NCI-H345 treated with DMSO at 0.1 percent for 48 hours (cell line): Measurements from ENCODE around the gene FLAD1.

ENCODE experiments used
- DNase-seq: peaks from one replicate; lab custom pipeline; 2025; ENCODE audit not compliant: unreplicated experiment; lab: John Stamatoyannopoulos, UW

FLAD1 gene

DNA sequence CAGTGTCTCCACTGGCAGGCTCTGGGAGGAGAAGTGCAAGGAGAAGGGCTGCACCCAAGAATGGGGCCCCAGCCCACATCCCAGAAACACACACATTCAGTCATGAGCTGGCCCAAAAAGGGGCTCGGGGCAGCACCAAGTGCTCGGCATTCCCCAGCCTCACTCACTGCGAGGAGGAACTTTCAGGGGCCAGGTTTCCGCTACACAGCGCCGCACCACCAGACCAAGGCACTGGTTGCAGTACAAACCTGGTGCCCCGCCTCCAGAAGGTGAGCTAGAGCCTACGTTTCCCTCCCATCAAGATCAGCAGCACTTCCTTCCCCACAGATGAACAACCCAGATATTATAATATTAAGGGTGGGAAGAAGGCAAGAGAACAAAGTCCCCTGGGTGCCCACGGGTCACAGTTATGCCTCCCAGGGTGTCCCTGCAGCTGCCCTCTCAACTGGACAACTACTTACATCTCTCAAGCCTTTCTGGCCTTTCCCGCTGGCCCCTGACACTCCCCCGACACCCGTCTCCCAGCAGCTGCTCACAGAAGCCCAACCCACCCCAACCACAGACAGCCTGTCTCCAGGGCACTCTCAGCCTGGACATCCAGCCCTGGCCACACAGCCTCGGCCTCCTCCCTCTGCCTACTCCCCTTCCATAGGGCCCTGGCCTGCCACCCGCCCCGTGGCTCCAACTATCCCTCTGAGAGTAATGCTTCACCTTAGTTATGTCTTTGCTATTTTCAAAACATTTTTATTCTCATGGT, 31.1 kb upstream of the FLAD1 start:
- no peak for DNase-seq

DNA sequence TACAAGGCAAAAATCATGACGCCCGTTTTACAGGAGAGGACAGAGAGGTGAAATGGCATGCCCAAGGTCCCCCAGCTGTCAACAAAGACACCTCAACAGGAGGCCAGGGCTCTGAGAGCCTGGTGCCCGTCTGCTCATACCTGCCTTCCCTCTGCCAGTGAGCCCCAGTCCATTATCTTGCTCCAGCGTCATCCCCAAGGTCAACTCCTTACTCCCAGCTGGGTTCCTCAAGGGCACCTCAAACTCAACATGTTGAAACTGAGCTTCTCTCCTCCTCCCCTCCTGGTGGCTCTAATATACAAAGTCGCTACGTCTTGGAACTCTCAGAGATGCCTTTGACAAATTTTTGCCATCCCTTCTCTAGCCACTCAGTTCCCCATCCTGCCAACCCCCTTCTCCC, 30.5 kb upstream of the FLAD1 start:
- no peak for DNase-seq

DNA sequence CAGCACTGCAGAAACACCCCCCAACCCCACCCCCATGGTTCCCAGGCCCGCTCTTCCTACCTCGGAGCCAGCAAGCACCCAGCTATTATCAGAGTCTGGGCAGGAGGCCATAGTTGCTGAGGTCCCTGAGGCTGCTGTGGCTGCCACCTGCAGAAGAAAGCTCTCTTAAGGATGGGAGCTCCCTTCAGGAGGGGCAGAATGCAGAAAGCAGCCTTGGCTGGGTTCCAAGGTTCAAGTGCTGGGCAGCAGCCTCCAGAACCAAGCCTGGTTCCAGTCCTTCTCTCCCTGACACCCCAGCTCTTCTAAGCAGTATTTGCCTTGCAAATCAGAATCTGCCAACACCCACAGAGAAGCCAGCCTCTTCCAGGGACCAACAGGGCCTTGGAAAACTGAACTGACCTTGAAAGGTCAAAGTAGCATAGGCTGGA, 29.5 kb upstream of the FLAD1 start:
- DNase-seq = no peak

DNA sequence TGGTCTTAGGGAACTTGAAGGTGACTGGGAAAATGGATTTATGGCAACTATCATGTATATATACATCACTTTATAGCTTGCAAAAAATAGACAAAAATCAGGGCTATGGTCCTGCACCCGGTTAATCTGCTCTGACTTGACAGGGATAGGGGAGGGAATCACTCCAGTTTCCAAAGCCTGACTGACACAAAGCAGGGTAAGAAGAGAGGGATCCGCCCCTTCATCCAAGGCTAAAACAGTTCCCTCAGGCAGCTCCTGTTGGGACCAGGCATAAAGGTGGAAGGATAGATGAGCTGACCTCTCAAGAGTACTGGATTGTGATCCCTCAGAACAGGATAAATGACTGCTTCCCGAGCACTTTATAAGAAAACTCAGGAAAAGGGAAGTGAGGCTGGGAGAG, 28.6 kb upstream of the FLAD1 start:
- DNase-seq = no peak

DNA sequence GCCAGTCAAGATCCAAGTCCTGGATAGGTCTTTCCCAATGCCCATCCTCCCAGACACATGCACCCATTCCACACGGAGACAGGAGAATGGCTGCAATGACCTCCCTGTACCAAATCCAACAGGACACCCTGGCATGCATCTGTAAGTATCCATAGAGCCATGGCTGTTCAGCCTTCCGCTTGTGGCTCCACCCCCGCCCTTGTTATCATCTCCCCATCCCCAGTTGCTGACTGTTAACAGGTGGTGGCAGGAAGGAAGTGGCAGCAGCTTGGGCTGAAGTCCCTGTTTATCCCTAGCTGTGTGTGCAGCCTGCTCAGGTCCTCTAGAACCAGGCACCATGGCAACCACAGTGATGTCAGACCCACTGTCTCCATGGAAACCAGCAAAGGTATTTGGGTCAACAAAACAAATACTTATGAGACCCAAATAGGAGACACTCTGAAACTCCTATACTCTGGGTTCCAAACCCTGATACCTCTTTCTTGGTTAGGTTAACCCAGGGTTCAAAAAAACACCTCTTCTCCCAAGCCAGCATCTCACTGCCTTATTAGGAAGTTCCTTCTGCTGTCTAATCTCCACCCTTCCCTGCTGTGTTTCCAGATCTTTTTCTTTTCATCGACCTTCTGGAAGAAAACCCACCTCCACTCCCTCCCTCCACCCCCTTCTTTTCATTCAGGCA, 28.0 kb upstream of the FLAD1 start:
- DNase-seq = peak; percentile 37

DNA sequence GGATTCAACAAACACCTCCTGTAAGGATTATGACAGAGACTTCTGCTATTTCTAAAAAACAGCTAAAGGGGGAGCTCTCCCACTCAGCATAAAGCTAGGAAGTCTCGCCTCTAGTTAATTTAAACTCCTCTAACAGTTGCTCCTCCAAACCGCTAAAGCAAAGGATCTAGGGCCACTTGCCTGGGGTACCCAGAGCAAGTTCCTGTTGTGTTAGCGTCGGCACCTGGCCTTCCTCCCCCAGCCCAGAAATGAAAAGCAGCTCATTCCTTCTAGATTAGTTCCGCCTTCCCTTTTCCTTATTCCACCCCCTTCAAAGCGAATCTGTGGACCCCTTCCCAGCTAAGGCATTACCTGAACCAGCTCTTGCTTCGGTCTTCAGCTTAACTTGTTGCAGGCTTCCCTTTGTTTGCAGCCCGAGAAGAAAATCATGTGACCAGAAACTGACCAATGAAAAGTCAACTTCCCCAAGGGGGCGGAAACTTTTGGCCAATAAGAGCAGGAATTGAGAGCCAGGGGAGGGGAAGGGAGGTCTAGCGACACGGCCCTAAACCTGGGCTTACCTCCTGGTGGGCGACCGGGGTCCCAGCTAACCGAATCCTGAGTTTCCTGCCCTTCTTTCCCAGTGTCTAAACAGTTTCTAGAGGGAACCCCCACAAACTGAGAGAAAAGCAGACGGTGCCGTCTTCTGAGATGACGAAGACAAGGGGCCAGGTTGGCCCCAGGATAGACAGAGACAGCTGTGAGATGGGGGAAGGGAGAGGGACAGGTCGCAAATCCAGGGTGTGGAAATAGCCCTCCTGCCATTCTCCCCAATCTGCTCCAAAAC, 27.2 kb upstream of the FLAD1 start, which contains the start of gene PBXIP1:
PBXIP1 (minus strand) TSS at position 382 of the 826 bp plus-strand sequence. CDS start 2,378 bp downstream, outside the sequence.
- DNase-seq = peak; percentile 99

DNA sequence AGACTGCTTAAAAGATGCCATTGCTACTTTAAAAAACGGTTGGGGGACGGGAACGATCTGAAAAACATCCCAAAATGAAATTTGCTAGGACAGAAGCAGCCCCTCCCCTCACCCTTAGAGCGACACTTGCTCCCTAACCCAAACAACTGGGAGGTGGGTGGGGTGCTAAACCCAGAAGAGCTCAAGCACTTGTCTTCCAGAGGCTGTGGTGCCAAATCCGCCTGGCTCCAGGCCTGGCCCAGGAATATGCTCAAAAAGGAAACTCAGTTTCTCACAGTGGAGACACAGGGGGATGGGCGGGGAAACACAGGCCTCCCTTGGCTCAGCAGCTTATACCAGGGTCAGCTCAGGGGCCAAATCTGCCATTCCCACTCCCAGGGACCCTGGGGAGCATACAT, 26.6 kb upstream of the FLAD1 start:
- no peak for DNase-seq

DNA sequence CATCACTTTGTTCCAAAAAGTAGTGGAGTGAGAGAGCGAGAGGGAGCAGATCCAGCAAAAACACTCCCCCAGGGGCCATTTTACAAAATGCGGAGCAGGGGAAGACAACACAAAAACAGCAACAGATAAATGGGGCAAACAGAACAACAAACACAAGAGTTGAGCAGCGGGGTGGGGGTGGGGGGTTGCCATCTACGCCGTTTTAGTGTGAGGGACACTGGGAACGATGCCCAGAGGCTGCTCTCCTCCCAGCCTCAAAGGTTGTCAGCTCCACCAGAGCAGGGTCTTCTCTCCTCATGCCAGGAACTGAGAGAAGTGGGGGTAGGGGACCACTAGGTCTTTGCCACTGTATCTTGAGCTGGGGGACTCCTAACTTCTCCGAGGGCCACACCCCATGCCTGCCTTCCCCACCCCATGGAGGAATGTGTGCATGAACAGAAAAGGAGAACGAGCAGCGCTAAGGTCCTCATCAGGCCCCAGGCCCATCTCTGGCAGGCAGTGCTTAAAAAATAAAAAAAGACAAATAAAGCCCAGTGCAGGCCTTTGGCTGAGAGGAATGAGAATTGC, 26.0 kb upstream of the FLAD1 start:
- no peak for DNase-seq

DNA sequence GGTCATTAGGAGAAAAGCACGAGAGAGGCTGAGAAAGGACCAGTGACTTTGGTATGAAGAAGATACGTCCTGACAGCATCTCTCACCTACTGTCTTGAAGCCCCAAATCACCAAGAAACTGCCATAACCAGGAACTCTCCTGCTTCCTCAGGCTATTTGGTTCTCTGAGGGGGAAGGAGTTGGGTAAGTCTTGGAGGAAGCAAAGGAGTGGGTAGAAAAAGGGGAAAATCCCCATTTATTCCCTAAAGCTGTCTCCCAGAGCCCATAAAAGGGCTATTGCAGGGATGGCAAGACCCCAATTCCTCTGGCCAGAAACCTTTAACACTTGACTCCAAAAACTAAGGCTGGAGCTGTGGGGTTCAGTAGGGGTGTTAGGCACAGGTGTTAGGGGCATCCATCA, 25.1 kb upstream of the FLAD1 start:
- DNase-seq = no peak

DNA sequence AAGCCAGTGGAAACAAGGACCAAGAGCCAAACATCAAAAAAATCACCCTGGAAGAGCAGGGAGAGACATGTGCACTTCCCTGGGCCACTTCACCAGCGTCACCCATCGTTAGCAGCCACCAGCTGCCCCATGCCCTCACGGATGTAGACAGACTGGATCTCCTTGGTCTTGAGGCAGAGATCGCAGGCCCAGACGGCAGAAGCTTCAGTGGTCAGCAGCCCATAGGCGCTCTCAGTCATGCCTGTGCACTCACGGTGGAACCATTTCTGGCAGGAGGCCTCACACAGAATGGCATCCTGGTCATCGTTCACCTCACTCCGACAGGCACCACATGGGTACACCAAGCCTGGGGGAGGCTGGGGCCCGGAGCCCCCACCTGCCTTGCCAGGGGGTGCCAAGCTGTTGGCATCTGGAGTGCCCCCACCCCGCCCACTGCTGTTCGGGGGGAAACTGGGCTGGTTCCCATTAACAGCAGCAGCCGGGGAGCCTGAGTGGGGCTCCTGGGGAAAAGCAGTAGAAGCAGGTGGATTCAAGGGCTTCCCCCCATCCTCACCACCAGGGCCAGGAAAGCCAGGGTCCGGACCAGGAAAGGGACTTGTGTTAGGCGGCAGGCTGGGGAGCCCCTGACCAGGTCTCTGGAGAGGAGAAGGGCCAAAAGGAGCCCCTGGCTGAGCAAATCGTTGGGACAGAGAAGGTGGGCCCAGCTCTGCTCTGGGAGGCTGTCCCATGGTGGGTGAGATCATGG, 24.3 kb upstream of the FLAD1 start:
- no peak for DNase-seq

DNA sequence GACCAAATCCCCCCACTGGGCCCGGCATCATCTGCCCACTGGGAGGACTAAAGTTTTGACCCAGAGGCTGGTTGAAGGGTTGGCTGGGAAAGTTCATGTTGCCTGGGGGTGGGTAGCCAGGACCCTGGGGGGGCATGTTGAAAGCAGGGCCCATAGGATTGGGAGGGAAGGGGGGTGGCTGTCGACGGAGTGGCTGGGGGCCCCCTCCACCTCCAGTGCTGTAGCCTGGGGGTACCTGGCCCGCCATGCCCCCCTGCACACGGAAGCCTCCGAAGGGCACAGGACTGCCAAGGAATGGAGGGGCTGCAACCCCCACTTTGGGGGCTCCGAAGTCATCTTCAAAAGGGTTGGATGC, 23.7 kb upstream of the FLAD1 start:
- DNase-seq = no peak

DNA sequence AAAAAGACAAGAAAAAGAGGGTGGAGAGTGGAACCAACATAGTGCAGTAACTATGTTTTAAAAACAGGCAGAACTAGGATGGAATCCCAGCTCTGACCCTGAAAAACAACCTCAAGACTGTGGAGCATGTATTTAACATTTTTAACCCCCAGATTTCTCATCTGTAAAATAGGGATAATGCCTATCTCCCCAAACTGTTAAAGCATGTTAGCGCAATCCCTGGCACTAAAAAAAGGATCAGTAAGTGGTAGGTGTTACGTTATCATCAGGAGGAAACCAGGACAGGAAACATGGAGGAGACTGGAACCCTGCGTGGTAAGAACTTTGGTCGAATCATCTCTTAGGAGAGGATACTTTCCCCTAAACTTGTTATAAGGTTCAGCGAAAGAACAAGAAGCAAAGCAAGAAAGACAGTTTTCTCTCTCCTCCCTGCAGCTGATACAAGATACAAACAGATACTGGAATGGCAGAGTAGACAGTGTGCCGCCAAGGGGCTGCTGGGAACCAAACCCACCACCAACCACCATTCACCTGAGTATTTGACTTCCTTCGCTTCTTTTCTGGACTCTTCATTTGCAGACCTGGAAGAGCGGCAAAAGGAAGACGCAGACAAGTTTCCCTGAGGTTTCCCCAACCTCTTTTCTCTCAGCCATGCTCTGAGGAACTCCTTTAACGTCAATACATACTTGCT, 22.6 kb upstream of the FLAD1 start:
- DNase-seq = no peak

DNA sequence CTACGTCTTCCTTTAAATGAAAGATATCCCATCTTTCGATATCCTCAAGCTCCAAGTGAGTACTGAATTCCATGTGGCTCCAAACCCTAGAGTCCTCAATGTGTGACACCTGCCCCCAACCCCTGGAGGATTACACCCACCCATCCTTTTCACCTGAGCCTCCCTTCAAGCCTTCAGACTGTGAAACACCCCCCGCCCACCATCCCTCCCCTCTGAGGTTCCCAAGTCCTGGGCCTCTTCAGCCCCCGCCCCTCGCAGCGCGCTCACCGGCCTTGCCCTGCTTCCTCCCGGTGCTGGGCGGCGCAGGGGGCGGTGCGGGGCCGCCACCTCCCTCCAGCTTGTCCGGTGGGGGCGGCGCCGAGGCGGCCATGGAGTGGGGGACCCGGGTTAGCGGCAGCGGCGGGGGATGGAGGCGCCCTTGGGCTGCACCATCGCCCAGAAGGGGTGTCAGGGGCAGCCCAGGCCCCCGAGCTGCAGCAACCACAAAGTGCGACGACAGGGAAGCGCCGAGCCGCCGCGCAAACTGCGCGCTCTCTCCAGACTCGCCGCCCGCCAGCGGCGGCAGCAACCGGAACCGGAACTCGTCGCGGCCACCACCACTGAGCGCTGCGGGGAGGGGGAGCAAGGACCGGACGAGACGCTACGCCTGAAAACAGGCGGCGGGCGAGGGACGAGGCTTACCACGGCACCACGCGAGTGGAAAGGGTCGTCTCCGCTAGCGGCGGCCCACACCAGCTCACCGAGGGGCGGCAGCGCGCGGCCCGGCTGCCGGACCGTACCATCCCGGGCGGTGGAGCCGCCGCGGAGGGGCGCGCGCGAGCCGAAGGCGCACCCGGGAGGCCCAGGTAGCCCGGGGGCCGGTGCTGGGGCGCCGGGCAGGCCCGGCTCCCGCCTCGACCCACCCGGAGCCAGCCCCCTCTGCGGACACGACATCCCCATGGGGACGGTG, 21.7 kb upstream of the FLAD1 start, which contains the start of gene PYGO2:
PYGO2 (minus strand) TSS at position 576 of the 949 bp plus-strand sequence; CDS start at position 370, 206 bp downstream.
- DNase-seq = peak; percentile 83

DNA sequence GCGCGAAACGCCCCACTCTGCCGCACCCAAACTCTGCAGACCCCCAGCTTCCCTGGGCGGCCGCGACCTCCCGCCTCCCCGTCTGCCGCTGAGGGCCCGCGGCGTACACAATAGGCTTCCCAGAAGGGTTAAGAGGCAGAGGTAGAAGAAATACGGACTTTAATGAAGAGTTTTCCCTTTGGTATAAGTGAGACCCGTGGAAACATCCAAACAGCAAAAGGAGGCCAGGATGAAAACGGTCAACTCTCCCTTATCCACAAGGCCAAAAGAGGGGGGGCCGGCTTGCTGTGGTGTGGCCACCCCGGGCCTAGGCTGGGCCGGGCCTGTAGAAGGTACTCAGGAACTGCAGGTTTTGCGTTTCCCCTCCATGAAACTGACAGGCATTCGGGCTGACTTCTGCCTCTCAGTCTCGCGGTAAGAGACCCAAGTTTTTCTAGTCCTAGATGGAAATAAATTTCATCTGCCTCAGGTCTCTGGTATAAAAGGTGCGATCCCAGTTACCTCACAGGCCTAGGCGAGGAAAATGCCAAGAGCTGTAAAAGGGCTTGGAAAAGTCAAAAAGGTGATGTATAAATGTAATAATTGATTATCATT, 20.9 kb upstream of the FLAD1 start:
- DNase-seq = peak; percentile 56

DNA sequence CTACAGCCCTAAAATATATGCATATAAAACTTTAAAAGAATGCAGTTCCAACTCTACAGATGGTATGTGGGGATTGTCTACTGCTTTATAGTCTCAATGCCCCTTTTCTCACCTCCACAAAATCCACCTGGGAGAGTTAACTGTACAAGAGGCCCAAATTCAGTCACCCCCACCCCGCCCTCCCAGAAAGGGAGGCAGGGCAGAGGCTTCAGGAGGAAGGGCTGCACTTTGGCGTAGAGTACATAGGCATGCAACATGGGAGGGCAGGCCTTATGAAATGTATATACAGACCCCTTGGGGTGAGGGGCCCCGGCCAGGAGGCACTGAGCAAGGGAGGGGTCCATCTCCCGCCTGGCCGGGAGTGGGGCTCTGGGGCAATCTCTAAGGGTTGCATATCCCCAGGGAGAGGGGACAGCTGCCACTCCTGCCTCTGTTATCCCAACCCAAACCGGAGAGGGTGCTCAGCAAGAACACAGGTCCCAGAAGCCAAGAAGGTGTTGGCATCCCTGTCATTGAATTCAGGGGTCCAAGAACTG, 20.3 kb upstream of the FLAD1 start:
- DNase-seq = no peak

DNA sequence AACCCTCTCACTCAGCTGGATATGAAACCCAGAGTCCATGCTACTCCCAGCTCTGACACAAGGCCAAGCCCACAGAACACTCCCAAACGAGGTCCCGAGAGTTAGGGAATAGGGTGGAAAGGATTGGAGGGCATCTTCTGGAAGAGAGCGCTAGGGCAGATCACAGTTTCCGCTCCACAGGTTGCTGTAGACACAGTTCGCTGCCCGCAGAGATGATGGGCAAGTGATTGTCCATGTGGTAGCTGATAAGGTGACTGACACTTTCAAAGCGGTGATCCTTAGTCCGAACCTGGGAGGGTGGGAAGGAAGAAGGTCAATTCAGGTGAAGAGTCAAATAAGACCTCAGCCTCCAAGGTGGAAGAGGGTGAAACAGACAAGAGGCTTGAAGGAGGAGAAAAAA, 19.5 kb upstream of the FLAD1 start:
- DNase-seq = no peak

DNA sequence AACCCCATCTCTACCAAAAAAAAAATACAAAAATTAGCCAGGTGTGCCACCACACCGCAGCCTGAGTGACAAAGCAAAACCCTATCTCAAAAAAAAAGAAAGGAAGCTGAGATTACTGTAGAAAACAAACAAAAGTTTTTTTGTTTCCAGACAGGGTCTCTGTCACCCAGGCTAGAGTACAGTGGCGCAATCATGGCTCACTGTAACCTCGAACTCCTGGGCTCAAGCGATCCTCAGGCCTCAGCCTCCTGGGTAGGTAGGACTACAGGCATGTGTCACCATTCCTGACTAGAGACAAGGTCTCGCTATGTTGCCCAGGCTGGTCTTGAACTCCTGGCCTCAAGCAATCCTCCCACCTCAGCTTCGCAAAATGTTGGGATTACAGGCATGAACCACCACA, 18.8 kb upstream of the FLAD1 start:
- no peak for DNase-seq

DNA sequence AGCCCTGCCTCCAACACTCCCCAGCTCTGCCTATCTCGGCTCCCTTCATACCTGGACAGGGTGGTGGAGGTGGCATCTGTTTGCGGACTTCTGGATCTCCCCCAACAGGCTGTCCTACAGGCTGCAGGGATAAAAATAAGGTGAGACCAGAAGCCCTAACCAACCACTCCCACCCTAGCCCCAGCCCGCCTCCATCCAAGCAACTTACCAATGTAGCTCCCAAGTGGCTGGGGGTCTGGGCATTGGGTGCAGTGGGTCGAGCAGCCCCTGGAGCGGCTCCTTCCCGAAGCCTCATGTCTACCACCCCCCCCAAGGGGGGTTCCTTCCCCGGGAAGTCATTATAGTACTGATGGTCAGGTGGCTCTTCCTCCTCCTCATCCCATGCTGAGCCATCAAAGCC, 17.0 kb upstream of the FLAD1 start:
- DNase-seq = no peak
